GM12878 (cell line): Measurements from ENCODE around the gene MRPL55. TPM values are rescaled to one million over a fixed set of nuclear protein-coding genes. Genes with fewer than 3 reads are reported as not detected.
A peak's percentile ranks its signal among the peaks of the same experiment; 100 is the strongest.

Experiments
- BACH1 ChIP-seq: fragments of 450-650 bp; IDR thresholded peaks from 2 replicates; pipeline ENCODE4 v1.6.1; 2017; ENCODE audit warnings: mild to moderate bottlenecking, borderline replicate concordance
- BHLHE40 ChIP-seq, 2 experiments: fragments of 450-650 bp in 1 of 2; IDR thresholded peaks; 2 replicates each; pipeline ENCODE4 v1.6.1; 2011 to 2017; ENCODE audit warnings: low read depth in 2 of 2, borderline replicate concordance in 1 of 2, improper control_type of control experiment in 1 of 2, low read length in 1 of 2, mild to moderate bottlenecking in 1 of 2
- CBX5 ChIP-seq: sonication (generic); IDR thresholded peaks from 2 replicates; pipeline ENCODE4 v1.6.1; 2016; ENCODE audit warnings: low read depth, moderate library complexity, mild to moderate bottlenecking, inconsistent platforms
- CHD2 ChIP-seq: IDR thresholded peaks from 2 replicates; pipeline ENCODE4 v1.6.1; 2011; ENCODE audit warnings: low read depth, low read length, improper control_type of control experiment, borderline replicate concordance
- KDM1A ChIP-seq: fragments of 200-600 bp; sonication (generic); IDR thresholded peaks from 2 replicates; pipeline ENCODE4 v1.6.1; 2016; ENCODE audit warnings: borderline replicate concordance
- MTA2 ChIP-seq: fragments of 450-650 bp; IDR thresholded peaks from 2 replicates; pipeline ENCODE4 v1.6.1; 2016; ENCODE audit warnings: low read depth, mild to moderate bottlenecking, moderate library complexity
- NRF1 ChIP-seq: conservative IDR thresholded peaks from 2 replicates; pipeline ENCODE4 v1.6.1; 2011; ENCODE audit warnings: mild to moderate bottlenecking, low read depth, low read length, improper control_type of control experiment
- RB1 ChIP-seq: fragments of 450-650 bp; formaldehyde crosslinking; IDR thresholded peaks from 2 replicates; pipeline ENCODE4 v1.6.1; 2017; ENCODE audit warnings: mild to moderate bottlenecking, borderline replicate concordance
- RCOR1 ChIP-seq: conservative IDR thresholded peaks from 2 replicates; pipeline ENCODE4 v1.6.1; 2012; ENCODE audit warnings: low read depth, low read length, improper control_type of control experiment
- SMARCA5 ChIP-seq: fragments of 450-650 bp; IDR thresholded peaks from 2 replicates; pipeline ENCODE4 v1.6.1; 2017; ENCODE audit warnings: mild to moderate bottlenecking
- SMC3 ChIP-seq: IDR thresholded peaks from 2 replicates; pipeline ENCODE4 v1.6.1; 2011; ENCODE audit warnings: low read length, improper control_type of control experiment, borderline replicate concordance
- TBL1XR1 ChIP-seq: IDR thresholded peaks from 2 replicates; pipeline ENCODE4 v1.6.1; 2012; ENCODE audit warnings: low read depth, low read length, improper control_type of control experiment
- ZNF217 ChIP-seq: fragments of 450-650 bp; IDR thresholded peaks from 2 replicates; pipeline ENCODE4 v1.6.1; 2017; ENCODE audit warnings: antibody characterized with exemption, mild to moderate bottlenecking
- polyA plus RNA-seq, 11 experiments: library from polyadenylated mRNA; depleted of rRNA in 4 of 11; unstranded in 6 of 11; stranded (reverse) in 5 of 11; fragments of >200 nt; fragmentation: Nextera tagmentation in 4 of 11; fragmentation: Illumina TruSeq in 1 of 11; extraction: Ambion mirVana in 4 of 11; extraction: Trizol in 1 of 11; gene quantifications; 1 replicate in 1 of 11; 2 replicates in 10 of 11; pipeline versions ENCODE4 v1.2.1 to v1.2.3, GENCODE V29; 2011 to 2016; ENCODE audit warnings: inconsistent platforms in 2 of 11, missing spikeins in 2 of 11, low read depth in 1 of 11
- total RNA-seq, 4 experiments: library from RNA; depleted of rRNA in 3 of 4; stranded (reverse); fragments of >200 nt in 3 of 4; fragmentation: Illumina TruSeq in 1 of 4; extraction: Trizol in 1 of 4; gene quantifications; 2 replicates each; pipeline versions ENCODE4 v1.2.1 to v1.2.3, GENCODE V29; 2013 to 2021
- TF ChIP-seq, protein P1 (sequence below): fragments of 450-650 bp; formaldehyde crosslinking; IDR thresholded peaks from 2 replicates; pipeline ENCODE4 v1.5.0; 2022; ENCODE audit warnings: mild to moderate bottlenecking, missing genetic modification characterization
- TF ChIP-seq, protein P2 (sequence below): fragments of 450-650 bp; IDR thresholded peaks from 2 replicates; pipeline ENCODE4 v1.6.1; 2016; ENCODE audit warnings: mild to moderate bottlenecking, moderate library complexity, borderline replicate concordance
- TF ChIP-seq, protein P3 (sequence below): fragments of 450-650 bp; conservative IDR thresholded peaks from 2 replicates; pipeline ENCODE4 v1.6.1; 2017; ENCODE audit warnings: mild to moderate bottlenecking, moderate library complexity
- TF ChIP-seq, protein P4 (sequence below): IDR thresholded peaks from 2 replicates; pipeline ENCODE4 v1.6.1; 2012; ENCODE audit warnings: low read length, inconsistent platforms

Gene MRPL55
- total and polyA plus RNA-seq, 10 of the 15 experiments (the other 5 are each of a cell fraction or from before 2014, with no cell fraction given) = 15.1 to 143 (median 55.8) TPM

DNA sequence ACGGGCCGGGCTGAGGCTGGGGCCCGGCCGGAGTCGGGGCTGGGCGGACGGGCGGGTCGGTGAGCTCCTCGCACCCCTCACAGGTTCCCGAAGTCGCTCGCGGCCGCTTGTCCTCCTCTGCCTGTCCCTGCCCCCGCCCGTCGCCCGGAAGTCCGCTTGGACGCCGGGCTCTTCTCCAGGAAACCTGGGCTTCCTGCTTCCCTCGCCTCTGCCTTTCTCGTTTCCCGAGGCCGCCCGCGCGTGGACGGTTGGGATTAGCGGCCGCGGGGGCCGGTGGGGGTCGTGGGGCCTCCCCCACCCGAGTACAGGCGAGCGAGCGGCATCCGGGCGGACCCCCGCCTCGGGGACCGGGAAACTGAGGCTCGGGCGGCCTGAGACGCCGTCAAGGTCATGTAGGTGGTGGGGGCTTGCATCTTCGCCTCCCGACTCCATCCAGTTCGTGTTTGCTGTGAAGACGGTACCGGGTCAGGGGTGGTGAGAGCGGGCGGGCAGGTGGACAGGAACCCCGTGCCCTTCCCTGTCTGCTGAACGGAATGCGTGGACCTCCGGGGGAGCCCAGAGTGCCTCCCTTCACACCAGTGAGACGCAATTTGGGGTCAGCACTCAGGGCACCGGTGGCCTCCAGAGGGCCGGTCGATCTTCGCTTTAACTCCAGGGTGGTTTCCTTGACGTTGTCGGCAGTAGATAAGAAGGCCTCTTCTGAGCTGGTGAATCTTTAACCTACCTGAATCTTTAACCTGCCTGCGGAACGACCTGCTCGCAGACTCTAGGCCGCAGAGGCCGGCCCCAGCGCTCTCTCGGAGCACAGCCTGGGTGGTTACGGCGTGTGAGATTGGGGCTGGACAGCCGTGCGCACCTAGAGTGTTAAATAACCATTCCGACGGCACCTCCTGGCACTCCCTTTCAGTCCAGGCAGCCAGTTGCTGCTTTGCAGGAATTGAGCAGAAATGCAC is 25.9 kb downstream of the MRPL55 start (continued):
- TF ChIP-seq, protein P1, sequence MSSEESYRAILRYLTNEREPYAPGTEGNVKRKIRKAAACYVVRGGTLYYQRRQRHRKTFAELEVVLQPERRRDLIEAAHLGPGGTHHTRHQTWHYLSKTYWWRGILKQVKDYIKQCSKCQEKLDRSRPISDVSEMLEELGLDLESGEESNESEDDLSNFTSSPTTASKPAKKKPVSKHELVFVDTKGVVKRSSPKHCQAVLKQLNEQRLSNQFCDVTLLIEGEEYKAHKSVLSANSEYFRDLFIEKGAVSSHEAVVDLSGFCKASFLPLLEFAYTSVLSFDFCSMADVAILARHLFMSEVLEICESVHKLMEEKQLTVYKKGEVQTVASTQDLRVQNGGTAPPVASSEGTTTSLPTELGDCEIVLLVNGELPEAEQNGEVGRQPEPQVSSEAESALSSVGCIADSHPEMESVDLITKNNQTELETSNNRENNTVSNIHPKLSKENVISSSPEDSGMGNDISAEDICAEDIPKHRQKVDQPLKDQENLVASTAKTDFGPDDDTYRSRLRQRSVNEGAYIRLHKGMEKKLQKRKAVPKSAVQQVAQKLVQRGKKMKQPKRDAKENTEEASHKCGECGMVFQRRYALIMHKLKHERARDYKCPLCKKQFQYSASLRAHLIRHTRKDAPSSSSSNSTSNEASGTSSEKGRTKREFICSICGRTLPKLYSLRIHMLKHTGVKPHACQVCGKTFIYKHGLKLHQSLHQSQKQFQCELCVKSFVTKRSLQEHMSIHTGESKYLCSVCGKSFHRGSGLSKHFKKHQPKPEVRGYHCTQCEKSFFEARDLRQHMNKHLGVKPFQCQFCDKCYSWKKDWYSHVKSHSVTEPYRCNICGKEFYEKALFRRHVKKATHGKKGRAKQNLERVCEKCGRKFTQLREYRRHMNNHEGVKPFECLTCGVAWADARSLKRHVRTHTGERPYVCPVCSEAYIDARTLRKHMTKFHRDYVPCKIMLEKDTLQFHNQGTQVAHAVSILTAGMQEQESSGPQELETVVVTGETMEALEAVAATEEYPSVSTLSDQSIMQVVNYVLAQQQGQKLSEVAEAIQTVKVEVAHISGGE = no peak
- TF ChIP-seq RB1 (no peak), CHD2 (no peak), BACH1 (no peak), TBL1XR1 (no peak), RCOR1 (no peak), NRF1 (no peak), MTA2 (no peak), KDM1A (no peak), SMARCA5 (peak; percentile 4; the same call in 1 of the 2 replicates), ZNF217 (no peak), CBX5 (no peak), BHLHE40 (IDR thresholded peaks at IDR 0.05; ENCODE audit: borderline replicate concordance in 1 of 2, low read depth in 2 of 2, low read length in 1 of 2) (no peak), SMC3 (no peak)
- TF ChIP-seq, protein P2, sequence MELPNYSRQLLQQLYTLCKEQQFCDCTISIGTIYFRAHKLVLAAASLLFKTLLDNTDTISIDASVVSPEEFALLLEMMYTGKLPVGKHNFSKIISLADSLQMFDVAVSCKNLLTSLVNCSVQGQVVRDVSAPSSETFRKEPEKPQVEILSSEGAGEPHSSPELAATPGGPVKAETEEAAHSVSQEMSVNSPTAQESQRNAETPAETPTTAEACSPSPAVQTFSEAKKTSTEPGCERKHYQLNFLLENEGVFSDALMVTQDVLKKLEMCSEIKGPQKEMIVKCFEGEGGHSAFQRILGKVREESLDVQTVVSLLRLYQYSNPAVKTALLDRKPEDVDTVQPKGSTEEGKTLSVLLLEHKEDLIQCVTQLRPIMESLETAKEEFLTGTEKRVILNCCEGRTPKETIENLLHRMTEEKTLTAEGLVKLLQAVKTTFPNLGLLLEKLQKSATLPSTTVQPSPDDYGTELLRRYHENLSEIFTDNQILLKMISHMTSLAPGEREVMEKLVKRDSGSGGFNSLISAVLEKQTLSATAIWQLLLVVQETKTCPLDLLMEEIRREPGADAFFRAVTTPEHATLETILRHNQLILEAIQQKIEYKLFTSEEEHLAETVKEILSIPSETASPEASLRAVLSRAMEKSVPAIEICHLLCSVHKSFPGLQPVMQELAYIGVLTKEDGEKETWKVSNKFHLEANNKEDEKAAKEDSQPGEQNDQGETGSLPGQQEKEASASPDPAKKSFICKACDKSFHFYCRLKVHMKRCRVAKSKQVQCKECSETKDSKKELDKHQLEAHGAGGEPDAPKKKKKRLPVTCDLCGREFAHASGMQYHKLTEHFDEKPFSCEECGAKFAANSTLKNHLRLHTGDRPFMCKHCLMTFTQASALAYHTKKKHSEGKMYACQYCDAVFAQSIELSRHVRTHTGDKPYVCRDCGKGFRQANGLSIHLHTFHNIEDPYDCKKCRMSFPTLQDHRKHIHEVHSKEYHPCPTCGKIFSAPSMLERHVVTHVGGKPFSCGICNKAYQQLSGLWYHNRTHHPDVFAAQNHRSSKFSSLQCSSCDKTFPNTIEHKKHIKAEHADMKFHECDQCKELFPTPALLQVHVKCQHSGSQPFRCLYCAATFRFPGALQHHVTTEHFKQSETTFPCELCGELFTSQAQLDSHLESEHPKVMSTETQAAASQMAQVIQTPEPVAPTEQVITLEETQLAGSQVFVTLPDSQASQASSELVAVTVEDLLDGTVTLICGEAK = no peak
- TF ChIP-seq, protein P3, sequence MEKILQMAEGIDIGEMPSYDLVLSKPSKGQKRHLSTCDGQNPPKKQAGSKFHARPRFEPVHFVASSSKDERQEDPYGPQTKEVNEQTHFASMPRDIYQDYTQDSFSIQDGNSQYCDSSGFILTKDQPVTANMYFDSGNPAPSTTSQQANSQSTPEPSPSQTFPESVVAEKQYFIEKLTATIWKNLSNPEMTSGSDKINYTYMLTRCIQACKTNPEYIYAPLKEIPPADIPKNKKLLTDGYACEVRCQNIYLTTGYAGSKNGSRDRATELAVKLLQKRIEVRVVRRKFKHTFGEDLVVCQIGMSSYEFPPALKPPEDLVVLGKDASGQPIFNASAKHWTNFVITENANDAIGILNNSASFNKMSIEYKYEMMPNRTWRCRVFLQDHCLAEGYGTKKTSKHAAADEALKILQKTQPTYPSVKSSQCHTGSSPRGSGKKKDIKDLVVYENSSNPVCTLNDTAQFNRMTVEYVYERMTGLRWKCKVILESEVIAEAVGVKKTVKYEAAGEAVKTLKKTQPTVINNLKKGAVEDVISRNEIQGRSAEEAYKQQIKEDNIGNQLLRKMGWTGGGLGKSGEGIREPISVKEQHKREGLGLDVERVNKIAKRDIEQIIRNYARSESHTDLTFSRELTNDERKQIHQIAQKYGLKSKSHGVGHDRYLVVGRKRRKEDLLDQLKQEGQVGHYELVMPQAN = no peak; the same call in 1 of the 2 replicates
- TF ChIP-seq, protein P4, sequence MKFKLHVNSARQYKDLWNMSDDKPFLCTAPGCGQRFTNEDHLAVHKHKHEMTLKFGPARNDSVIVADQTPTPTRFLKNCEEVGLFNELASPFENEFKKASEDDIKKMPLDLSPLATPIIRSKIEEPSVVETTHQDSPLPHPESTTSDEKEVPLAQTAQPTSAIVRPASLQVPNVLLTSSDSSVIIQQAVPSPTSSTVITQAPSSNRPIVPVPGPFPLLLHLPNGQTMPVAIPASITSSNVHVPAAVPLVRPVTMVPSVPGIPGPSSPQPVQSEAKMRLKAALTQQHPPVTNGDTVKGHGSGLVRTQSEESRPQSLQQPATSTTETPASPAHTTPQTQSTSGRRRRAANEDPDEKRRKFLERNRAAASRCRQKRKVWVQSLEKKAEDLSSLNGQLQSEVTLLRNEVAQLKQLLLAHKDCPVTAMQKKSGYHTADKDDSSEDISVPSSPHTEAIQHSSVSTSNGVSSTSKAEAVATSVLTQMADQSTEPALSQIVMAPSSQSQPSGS = no peak
